M059J (cell line): ENCODE data around the gene TMEM107. TPM values are rescaled to one million over a fixed set of nuclear protein-coding genes. Genes with fewer than 3 reads are reported as not detected.
A peak's percentile ranks its signal among the peaks of the same experiment; 100 is the strongest.
"Not testable (repeated sequence)": the region's sequence is repeated elsewhere in the genome, so short reads cannot be mapped to it uniquely, and the experiment has no call there.

Experiments
- DNase-seq: peaks from one replicate; pipeline ENCODE4 v3.0.0-alpha.2; 2012; ENCODE audit warnings: low read depth
- total RNA-seq: library from RNA; depleted of rRNA; stranded (reverse); fragments of >200 nt; shearing (Covaris generic); gene quantifications from 2 replicates; pipeline ENCODE4 v1.2.3, GENCODE V29; 2014

TMEM107 gene
- total RNA-seq, 1 experiment from 2014 or later, result 31.5 TPM

DNA sequence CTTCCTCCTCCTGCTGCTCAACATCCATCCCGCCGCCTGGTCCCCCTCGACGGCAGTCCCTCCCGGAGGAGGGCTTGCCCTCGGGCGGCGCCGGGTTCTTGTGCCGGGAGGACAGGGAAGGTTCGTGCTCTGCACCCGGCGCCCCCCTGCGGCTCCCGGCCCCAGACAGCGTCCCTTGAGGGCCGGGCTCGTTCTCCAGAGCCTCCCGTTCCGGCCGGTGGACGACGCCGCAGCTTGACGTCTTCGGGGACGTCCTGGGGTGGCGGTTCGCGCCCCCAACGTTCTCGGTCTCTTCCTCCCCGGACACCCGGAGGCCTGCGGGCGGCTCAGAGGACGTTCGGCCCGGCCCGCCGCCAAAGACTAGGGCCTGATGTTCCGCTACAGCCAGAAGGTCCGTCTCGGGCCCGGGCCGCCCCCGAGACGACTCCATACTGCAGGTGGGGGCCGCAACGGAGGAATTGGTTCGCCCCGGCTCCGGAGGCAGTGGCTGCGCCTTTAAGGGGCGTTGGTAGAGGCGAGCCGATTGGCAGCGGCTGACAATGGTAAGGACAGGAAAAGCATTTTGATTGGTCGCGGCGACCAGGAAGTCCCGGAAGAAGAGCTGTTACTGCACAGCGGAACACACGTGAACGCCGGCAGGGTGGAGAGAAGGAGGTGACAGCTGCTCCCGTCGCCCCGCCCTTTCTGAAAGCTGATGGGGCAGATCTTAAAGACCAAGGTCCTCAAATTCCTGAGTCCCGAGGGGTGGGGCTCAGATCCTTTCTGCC lies 13.7 kb upstream of the TMEM107 start, which contains the start of gene BORCS6:
TSS of gene BORCS6 (minus strand) at position 470 of the 767 bp plus-strand sequence. CDS start at position 430, 40 bp downstream.
- peak; percentile 99 for DNase-seq

GRCh38 chr17:8189041-8189710 lies 13.0 kb upstream of the TMEM107 start:
- no peak for DNase-seq

- DNase-seq, result no peak
These were observed 12.2 kb upstream of the TMEM107 start for GRCh38 chr17:8188263-8188839.

- DNase-seq, result peak; percentile 99
These were observed 11.5 kb upstream of the TMEM107 start for GRCh38 chr17:8187517-8188262.

DNA sequence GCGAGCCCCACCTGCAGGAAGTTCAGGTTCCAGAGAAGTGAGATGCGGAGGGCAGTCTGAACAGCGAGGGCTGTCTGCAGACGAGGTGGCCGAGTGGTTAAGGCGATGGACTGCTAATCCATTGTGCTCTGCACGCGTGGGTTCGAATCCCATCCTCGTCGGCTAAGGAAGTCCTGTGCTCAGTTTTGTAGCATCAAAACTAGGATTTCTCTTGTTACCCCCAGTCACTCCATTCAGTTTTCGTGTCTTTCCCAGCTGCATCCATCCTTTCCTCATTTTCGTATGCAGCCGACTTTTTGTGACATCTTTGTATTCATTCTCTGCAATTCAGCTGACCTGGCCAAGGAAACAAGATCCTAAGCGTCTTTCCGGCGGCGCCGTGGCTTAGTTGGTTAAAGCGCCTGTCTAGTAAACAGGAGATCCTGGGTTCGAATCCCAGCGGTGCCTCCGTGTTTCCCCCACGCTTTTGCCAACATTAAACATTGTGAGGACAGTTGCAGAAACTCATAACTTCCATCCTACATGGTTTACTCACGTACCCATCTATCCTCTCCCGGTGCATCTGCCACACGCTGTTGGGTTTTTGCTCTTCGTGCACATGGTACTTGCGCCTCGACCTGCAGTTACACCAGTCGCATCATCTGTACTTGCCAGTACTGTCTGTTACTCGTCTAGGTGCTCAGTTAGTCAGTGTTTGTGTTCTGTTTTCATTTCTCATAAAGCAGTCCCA lies 10.8 kb upstream of the TMEM107 start:
- peak; percentile 92 for DNase-seq

DNA sequence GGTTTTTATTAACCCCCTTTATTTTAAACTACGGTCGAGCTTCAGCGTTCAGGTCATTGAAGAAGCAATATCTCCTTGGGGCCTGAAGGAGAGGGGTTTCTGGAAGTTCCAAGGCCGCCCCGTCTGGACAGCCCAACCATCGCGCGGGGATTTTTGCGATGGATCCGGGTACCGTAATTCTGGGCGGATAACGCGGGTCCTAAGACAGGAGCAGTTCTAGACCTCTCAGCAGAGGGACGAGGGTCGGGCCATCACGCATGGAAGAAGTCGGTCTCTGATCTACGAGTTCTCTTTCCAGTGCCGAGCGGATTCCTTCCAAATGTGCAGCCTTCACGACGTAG lies 10.2 kb upstream of the TMEM107 start:
- DNase-seq, result no peak

GRCh38 chr17:8185582-8186445 lies 9.6 kb upstream of the TMEM107 start:
- peak; percentile 72 for DNase-seq

GRCh38 chr17:8176998-8177731 lies 985 bp upstream of the TMEM107 start:
- no peak for DNase-seq

GRCh38 chr17:8175795-8176196 lies 384 bp downstream of the TMEM107 start:
- peak; percentile 39 for DNase-seq

DNA sequence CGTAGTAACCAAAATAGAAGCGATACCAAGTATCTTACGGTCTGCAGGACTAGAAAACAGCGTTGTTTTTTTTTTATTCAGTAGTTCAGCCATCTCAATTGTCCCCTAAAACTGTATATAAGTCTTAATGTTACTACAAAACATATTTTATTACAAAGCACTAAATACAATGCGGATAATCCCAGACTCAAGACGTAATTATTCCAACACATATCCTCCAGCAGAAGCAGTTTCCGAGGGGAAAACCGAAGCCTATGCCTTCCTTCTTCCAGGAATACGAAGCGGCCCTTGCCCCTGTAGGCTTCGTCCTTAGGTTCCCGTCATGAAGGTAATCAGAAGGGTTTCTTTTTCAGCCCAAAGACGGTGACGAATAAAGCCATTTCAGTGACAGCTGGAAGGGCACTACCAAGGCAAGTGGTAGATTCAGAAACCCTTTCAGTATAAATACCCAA lies 2.3 kb downstream of the TMEM107 start:
- DNase-seq, result peak; percentile 52

GRCh38 chr17:8173056-8173870 lies 2.9 kb downstream of the TMEM107 start:
- peak; percentile 97 for DNase-seq

DNA sequence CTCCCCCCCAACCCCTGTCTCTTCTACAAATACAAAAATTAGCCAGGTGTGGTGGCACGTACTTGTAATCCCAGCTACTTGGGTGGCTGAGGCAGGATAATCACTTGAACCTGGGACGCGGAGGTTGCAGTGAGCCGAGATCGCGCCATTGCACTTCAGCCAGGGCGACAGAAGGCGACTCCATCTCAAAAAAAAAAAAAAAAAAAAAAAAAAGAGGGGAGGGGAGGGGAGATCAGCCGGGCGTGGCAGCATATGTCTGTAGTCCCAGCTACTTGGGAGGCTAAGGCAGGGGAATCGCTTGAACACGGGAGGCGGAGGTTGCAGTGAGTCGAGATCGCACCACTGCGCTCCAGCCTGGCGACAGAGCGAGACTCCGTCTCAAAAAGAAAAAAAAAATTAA lies 6.0 kb downstream of the TMEM107 start:
- not testable (repeated sequence) for DNase-seq

- no peak for DNase-seq
These were observed 8.7 kb downstream of the TMEM107 start for GRCh38 chr17:8167526-8167925.

GRCh38 chr17:8166731-8167130 lies 9.4 kb downstream of the TMEM107 start:
- no peak for DNase-seq

DNA sequence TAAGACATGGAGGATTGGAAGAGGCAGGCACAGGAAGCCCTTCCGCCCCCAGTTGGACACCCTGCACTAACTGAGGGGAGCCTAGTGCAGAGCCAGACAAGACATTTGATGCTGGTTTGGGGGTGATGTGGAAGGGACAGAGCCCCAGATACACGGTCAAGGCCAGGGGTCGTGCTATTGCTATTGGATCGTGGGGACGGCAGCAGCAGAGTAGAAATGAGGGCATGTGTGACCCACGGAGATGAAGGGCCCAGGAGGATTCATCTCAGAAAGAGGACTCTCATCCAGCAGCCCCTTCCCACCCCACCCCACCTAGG lies 11.4 kb downstream of the TMEM107 start:
- no peak for DNase-seq

DNA sequence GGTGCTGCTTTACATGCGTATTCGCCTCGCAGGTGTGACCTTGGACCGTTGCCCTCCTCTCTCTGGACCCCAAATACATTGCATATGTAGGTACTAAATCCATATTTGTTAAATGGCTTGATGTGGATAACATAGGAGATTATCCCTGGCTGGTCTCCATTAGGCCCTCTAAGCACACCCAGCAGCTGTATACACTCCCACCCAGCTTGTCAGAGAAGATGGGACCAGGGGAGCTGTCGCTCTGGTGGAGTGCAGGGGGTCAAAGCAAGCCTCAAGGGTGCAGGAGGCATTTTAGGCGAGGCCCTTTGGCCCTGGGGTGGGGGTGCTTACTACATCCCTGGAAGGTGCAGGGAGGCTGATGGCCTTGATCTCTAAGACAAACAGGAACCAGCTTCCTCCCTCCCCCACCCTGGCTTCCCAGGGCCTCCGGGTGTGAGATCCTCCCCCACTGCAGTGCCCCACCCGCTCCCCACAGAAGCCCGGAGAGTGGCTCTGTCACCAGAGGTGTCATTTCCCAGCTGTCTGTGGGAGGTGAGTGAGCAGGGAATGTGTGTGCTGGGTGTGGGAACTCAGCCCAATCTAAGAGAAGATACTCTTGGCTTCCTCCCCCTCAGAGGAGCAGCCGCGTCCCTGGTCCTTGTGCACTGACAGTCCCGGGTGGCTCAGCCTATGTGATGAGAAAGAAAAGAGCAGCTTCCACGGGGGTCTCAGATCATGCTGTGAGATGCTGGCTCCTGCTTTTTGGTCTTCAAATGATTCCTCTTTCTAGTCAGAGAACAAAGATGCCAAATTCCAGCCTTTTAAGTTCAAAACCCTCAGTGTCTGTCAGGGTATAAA lies 12.0 kb downstream of the TMEM107 start:
- peak; percentile 75 for DNase-seq

DNA sequence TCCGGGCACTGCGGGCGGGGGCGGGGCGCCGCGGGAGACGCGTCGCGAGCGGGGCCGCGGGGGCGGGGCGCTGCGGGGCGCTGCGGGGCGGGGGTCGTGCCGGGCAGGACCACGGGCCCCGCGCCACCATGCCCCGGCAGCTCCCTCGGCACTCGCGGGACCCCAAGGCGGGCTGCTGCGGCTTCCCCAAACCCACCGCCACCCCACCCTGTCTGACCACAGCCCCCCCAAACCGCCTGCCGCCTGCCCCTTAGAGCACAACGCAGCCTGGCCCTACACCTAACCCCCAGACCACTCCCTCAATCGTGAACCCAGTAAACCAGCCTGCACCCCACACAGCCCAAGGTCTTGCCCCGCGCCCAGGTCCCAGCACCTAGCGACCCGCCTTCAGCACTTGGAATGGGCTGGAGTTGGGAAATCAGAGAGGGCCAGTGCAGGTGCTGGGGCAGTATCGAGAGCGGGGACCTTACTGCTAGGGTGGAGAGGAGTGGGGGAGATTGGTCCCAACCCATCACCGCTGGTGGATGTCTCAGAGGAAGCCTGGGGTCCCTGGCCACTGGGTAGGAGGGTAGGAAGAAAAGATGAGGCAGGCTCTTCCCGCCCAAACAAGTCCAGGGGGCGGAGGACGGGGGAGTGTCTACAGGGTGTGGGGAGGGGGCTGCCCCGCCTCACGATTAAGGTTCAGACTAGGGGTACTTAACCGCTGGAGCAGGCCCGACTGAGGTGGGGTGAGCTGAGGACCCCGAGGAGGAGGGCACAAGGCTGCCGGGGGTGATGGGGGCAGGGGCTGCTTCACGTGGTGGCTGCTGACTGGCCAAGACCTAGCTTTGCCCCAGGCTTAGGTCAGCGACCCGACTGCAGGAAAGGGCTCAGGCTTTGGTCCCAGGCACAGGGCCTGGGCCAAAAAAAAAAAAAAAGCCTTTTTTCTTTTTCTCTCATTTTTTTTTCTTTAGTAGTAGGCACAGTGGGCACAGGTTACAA lies 12.9 kb downstream of the TMEM107 start:
- no peak for DNase-seq
